Measurements from ENCODE around the gene SSH2.
"Not testable (repeated sequence)": the region's sequence is repeated elsewhere in the genome, so short reads cannot be mapped to it uniquely, and the experiment has no call there.

Gene SSH2

DNA sequence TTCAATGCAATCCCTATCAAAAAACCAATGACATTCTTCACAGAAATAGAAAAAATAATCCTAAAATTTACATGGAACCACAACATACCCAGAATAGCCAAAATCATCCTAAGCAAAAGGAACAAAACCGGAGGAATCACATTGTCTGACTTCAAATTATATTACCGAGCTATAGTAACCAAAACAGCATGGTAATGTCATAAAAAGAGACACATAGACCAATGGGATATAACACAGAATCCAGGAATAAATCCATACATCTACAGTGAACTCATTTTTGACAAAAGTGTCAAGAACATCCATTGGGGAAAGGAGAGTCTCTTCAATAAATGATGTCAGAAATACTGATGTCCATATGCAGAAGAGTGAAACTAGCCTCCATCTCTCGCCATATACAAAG is 201.5 kb downstream of the SSH2 start:
- no peak for DNase-seq

DNA sequence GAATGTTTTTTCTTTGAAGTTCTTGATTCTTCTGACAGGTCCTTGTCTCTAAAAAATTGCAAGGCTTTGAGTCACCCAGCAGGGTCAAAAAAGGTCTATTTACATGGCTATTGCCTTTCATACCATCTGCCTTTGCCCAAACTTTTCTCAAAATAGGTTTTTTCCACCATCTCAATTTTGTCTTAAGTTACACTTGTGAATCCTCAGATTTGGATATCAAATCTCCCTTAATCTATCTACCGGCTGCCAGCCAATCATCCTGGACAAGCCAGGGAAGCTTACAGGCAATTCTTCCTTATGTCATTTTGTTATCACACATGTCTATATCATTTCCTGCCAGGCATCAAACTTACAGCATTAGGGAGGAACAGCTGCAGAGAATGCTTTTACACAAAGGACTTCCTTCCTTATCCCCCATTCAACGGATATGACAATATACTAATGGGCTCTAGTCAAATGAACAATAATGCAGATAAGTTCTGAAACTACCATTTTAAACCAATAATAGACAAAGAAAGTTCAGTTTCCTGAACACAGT is 203.2 kb downstream of the SSH2 start:
- peak; percentile 57 for DNase-seq

DNA sequence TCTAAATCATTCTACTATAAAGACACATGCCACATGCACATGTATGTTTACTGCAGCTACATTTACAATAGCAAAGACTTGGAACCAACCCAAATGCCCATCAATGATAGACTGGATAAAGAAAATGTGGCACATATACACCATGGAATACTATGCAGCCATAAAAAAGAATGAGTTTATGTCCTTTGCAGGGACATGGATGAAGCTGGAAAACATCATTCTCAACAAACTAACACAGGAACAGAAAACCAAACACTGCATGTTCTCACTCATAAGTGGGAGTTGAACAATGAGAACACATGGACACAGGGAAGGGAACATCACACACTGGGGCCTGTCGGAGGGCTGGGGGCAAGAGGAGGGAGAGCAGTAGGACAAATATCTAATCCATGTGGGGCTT is 204.6 kb downstream of the SSH2 start:
- DNase-seq, result not testable (repeated sequence)

DNA sequence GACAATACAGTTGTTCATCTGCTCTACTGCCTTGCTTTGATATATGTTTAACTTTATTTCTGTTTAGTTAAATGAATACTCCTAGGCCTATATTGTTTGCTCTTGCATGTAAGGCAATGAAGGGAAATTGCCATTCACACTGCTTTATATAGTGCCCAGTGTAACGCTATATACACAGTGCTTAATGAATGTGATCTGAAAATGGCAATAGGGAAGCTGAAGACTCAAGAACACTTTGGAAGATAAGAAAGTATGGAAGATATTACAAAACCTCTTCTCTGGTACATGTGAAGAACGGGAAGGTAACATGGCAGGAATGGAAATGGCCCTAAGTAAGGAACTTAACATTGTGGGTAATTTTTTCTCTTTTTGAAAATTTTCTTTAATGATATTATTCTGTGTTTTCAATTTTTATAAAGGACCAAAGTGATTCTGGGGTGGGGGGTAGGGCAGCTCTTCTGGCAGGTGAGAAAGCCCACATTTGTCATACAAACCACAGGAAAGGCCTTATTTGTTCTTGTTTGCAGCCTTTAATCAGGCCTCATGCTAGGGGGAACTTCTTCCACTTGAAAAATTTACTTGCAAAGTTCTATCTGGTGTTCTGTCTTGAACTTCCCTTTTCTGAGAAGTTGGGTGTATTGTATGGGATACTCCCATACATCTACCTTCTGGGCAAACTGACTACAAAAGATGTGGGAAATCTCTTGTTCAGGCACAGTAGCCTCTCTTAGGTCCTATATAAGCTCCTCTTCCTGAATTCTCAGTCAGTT is 206.6 kb downstream of the SSH2 start:
- DNase-seq, result peak; percentile 68

DNA sequence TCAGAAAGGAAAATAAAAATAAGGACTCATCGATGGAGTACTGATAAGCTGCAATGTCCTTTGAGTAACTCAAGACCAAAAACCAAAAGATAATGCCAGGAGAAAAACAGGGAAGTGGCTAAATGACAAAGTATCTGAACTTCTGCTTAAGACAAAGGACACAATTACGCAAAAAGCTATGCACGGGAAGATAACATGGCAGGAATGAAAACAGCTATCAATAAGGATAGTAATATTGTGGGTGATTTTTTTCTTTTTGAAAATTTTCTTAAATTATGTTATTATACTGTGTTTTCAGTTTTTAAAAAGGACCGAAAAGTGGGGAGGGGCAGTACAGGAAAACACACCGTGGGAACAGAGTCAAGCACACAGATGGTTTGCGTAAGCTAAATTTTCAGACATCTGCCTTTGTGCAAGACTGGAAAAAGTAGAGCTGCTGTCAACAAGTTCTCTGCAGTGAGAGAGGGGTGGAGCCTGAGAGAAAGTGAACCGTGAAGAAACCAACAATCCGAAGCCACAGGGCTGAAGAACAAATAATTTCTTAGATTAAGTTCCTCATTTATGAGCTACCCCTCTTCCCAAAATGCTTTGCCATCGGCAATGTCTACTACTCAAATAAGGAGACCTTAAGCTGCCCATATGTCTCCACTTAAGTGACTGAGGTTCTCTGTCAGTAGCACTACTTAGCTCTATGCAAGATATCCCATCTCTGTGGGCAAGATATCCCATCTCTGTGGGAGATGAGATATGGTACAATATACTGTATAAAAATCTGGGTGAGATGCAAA is 207.4 kb downstream of the SSH2 start:
- peak; percentile 70 for DNase-seq

DNA sequence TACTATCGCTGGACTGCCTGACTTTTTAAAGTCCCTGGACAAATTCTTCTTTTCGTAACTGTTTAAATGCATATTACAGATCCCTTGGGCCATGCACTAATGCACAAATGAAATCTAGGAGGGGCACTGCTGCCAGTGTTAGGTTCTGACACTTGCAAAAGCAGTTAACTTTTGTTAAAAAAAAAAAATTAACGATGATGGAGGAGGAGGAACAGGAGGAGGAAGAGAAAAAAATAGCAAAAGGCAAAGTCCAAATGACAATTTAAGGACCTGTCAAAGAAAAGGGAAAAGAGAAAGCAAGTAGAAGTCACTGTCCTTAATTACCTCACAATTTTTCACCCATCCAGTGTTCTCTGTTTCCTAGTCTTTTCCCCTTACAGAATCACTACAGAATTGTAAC is 209.5 kb downstream of the SSH2 start:
- no peak for DNase-seq

DNA sequence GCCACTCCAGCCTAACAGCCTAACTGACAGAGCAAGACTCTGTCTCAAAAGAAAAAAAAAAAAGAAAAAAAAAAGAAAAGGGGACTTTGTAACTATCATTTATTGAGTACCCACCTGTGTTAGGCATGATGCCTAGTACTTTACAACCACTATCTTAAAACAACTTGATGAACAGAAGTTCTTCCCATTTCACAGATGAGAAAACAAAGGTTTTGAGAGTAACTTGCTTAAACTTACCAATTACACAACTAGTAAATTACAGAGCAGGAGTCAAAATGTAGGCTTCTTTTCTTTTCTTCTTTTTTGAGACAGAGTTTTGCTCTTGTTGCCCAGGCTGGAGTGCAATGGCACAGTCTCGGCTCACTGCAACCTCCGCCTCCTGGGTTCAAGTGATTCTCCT is 210.6 kb downstream of the SSH2 start:
- DNase-seq, result no peak

DNA sequence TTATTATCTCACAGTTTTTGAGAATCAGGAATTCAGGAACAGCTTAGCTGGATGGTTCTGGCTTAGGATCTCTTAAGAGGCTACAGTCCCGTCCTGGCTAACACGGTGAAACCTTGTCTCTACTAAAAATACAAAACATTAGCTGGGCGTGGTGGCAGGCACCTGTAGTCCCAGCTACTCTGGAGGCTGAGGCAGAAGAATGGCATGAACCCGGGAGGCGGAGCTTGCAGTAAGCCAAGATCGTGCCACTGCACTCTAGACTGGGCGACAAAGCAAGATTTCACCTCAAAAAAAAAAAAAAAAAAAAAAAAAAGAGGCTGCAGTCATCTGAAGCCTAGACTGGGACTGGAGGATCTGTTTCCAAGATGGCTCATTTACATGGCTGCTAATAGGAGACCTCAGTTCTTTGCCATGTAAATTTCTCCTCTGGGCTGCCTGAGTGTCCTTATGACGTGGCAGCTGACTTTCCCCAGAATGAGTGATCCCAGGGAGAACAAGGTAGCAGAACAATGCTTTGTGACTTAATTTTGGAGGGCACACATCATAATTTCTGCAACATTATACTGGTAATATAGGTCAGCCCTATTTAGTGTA is 211.5 kb downstream of the SSH2 start:
- DNase-seq, result no peak

DNA sequence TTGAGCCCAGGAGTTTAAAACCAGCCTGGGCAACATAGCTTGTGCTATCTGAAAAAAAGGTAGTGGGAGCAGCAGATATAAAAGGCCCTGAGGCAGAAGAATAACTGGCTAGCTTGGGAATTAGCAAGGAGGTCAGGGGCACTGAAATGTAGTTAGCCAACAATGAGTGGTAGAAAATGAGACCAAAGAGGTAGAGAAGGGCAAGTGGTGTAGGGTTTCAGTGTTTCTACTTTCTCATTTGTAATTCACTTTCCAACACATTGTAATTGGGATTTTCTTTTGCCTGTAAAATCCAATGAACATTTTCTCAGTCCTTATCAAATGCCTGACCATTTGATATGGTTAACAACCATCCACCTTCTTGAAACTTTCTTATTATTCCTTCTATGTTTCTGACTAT is 212.2 kb downstream of the SSH2 start:
- DNase-seq, result no peak

DNA sequence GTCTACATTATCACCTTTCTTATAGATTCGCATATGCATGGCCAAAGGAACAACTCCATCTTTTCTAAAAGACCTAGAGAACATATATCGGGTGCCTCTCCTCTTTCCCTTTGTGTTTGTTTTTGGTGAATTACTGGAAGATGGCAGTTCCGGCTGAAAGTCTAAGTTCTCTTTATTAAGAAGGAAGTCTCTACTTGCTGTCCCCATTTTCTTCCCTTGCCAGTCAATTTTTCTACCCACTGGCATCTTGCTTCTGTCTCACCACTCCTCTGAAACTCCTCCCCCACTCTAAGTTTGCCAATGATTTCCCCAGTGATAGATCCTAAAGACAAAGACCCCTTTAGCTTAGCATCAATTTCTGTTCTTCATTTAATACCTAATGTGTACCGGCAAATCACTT is 213.5 kb downstream of the SSH2 start:
- no peak for DNase-seq

DNA sequence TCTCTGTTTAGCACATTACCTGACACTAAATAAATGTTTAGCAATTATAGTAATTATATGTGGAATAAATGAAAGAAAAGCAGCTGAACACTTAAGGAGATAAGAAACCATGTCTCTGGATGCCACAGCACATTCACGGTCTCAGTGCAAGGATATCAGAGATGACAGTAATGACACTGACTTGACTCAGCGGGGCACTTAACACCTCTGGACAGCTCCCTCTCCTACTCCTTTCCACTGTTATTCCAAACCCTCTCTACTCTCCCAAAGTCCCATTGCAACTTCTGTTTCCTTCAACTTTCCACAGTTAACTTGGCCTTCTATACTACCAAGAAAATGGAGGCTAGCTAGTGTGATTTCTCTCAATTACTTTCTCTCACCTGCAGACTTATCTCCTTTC is 214.3 kb downstream of the SSH2 start:
- no peak for DNase-seq

DNA sequence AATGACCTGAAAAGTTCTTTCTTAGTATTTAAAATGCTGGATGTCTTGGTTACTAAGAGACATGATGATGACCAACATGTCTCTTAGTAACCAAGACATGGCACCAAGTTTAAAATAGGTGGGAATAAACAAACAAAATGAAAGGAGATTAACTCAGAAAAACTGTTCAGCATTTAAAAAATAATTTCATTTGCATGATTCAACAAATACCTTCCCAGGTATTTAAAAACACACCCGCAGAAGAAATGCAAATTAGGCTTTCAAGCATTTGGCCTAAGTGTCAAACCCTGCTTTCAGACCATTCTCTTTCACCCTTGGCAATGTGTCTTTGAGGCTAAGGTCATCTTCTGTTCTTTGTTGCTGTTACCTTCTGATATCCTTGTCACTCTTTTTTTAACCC is 215.9 kb downstream of the SSH2 start:
- no peak for DNase-seq

DNA sequence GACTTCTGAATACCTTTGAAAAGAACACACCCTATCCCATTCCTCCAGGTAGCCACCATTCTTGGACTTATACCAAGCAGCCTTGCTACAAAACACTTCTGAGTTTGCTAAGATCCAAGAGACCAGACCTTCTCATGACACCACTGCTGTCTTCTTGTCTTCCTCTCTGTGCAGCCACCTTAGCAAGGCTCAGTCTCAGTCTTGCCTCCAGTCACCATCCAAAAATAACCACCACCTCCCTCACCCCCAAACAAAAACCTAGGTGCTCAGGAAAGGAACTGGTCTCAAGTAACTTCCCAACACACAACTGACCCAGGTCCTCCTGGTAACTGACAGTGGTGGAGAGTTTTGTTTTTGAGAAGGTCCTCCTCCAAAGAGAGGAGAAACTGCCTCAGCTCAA is 216.4 kb downstream of the SSH2 start:
- no peak for DNase-seq

DNA sequence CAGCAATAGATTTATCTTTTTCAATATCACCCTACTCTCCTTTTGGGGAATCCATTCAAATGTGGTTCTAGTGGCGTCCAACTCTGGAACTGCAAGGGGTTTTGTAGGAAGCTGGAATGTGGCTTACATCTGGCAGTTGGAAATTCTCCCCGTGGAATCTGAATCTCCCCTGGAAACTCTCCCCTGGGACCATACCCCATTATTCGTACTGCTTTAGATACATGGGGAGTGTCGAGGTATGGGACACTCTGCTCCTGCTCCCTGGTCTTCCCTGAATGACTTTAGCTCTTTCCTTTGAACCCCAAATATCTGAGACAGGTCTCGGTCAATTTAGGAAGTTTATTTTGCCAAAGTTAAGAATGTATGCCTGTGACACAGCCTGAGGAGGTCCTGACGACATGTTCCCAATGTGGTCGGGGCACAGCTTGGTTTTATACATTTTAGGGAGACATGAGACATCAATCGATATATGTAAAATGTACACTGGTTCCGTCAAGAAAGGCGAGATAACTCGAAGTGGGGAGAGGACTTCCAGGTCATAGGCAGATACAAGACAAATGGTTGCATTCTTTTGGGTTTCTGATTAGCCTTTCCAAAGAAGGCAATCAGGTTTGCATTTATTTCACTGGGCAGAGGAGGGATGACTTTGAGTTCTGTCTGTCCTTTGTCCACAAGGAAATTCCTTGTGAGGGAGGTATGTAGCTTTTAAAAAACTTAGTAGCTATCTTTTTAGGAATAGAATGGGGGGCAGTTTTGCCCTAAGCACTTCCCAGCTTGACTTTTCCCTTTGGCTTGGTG is 218.2 kb downstream of the SSH2 start:
- no peak for DNase-seq

DNA sequence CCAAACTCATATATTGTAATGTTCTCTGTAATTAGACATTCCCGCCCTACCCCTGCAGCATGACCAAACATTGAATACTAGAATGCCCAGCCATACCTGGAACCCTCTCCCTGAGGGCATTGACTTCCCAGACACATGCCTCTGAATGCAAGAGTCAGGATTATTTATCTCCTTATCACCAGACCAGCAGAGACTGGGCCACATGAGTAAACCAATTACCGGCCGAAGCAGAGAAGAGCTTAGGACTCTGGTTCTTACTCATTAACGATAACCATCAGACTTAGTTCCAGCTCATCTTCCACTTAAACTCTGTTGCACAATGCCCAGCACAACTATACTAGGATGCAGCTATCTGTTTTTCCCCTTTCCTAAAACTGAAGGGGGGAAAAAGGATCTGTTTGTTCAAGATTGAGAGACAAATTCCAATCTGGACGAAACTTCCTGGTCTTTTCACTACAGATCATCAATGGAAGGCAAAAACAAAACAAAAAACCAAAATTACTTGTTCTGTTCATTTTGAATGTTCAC is 219.1 kb downstream of the SSH2 start:
- DNase-seq, result no peak

DNA sequence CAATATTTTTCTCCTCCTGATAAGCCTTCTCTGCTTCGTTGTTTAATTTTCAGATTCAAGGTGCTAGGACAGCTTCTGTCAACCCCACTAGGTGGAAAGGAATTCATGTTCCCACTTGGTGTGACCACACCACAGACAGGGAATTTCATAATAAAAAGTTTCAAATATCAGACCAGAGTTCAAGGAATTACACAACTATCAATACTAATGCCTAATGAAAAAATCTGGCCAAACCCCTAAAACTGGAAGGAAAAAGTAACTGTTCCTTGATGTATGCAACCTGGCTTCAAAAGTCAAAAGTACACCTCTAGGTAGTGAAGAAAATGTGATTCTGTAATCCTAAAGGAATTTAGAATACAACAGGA is 219.5 kb downstream of the SSH2 start:
- DNase-seq, result no peak

DNA sequence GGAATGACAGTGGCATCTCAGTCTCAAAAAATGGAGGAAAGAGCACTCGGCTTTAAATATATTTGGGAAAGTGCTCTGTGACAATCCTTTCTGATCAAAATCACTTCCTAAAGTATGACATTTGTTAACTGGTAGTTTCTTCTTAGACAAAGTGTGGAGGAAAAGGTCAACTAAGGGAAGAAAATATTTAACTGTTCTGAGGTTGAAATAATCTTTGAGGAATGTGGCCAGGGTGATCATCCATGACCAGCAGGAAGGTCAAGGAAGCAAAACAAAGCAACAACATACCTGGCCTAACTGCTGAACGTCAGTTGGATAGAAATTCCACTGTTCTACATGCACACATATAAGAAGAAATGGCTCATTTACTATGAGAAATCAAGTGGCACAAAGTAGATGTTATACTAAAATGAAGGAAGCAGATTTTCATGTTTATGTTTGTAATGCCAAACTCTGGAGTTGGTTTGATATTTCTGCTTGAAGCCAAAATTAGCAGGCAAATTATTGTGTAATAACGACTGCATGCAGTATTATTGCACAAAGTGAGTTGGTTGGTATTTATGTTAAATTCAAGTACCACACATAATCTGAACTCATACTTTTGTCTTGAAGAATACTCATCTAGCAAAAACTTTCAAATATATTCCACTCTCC is 220.0 kb downstream of the SSH2 start:
- DNase-seq, result no peak

DNA sequence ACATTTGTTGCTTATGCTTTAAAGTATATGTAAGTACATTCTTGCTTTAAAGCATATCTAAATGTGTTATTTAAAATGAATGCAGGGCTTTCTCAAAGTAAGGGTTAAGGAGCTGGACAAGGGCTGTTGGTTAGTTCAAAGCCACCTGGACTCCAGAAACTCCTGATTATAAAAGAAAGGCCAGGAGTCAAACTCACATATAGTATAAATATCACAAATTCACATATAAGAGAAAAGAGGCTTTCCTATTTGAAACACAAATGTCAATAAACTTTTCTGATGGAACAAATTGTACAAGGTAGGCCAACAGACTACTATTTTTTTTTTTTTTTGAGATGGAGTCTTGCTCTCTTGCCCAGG is 222.8 kb downstream of the SSH2 start:
- DNase-seq, result no peak

DNA sequence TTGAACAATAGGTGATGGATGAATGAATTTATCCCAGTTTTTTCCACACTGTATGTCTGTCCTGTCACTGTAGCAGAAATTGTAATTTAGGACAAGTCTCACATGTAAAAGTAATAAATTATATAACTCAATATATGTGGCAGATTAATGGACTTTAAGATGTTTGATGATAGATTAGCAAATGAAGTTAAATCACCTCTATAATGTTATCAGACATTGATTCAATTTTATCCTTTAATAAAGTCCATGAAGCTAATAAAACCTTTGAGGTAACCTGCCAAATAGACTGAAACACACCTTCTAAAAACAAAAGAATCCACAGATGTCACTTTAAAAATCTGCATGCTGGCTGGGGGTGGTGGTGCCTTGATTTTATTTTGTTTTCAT is 224.0 kb downstream of the SSH2 start:
- DNase-seq, result no peak

DNA sequence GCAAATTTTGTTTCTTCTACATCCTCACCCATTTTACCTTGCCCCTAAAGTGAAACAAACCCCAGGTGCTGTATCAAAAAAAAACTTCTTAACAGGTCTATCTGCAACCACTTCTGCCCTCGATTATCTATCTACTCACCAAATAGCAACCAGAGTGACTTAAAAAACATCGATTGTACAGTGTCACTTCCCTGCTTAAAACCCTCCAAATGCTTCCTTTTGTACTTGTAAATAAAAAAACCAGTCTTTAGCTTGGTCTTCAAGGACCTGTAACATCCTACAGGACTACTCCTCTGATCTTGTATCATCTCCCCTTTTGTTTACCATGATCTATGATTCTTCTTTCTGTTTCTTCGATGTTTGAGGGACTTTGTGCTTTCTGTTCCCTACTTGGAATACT is 224.6 kb downstream of the SSH2 start:
- peak; percentile 35 for DNase-seq

DNA sequence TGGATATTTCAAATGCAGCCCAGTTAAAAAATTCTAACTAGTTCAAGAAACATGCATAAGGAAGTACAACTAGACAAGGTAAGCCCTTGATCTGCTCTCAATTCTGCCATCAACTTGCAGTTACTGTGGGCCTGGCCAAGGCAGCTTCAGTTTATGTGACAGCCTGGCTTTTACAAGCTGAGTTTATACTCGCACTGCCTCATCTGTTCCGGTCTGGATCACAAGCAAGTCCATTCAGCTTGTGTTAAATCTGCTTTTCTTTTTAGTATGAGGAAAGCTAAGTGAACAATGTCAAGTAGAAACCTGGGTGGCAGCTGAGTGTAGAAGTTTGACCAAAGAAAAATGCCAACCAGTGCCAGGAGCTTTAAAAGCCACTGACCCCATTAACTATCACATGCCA is 230.7 kb downstream of the SSH2 start:
- DNase-seq, result no peak

DNA sequence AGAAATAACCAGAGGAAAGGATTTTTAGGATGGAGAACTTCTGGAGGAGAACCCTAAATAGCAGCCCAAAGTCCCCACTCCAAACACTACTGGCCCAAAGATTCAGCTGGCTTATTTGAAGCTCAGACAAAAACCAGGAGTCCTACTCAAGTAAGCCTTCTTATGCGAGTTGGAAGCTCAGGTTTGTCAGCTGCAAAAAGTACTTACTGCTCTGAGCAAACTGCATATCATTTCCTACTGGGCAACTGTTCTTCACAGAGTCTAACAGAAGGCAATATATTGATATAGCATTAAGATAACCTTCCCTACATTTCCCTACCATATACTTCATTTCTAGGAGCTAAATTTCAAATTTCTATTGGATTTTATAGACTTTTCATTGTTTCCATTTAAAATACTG is 231.2 kb downstream of the SSH2 start:
- no peak for DNase-seq

Measured in CD4-positive, alpha-beta T cell treated with Interleukin-4 for 4 hours (primary cell).